HepG2 (cell line): Measurements from ENCODE around the gene MAPK4. TPM values are rescaled to one million over a fixed set of nuclear protein-coding genes. Genes with fewer than 3 reads are reported as not detected.

Experiments
- ATAC-seq: fragments of 200-7000 bp; cut with Tn5 transposase; 3 replicates; pipeline ENCODE4 v1.9.1; 2020; ENCODE audit warnings: mild to moderate bottlenecking, moderate library complexity
- BruUV-seq: library from RNA; stranded (reverse); fragments of 400-500 nt; replicated peaks from 2 replicates; lab custom pipeline; 2021; lab: Mats Ljungman, UMichigan
- CTCF ChIA-PET: fragments of 300-600 bp; formaldehyde crosslinking; extraction: SDS; loops from one replicate; lab custom pipeline; 2021; ENCODE audit warnings: low total read pairs, inconsistent platforms, low intra/inter-chr PET ratio; lab: Yijun Ruan, JAX
- POLR2A ChIA-PET: fragments of 350-600 bp; sonication (Branson Sonifier 250); formaldehyde crosslinking; loops from one replicate; lab custom pipeline; 2020; ENCODE audit warnings: antibody characterized with exemption, inconsistent platforms; lab: Yijun Ruan, JAX
- DNase-seq: peaks from one replicate; pipeline ENCODE4 v3.0.0-alpha.2; 2015; ENCODE audit warnings: low spot score
- FAIRE-seq: peaks from 3 replicates; lab custom pipeline; 2011; peaks lifted over from hg19 to GRCh38; lab: Jason Lieb, UNC
- H2AFZ ChIP-seq: one replicate; pipeline ENCODE4 v1.6.1; 2011; ENCODE audit warnings: low read length, inconsistent platforms
- H3K27ac ChIP-seq: fragments of 300-600 bp; 3 replicates; pipeline ENCODE4 v1.8.0; 2011; ENCODE audit warnings: mixed run types, mild to moderate bottlenecking, mixed read lengths, low read length, inconsistent platforms; ENCODE audit not compliant: insufficient read depth; ENCODE audit errors: extremely low read length
- H3K27me3 ChIP-seq, 2 experiments: fragments of 200-600 bp in 1 of 2; 2 replicates in 1 of 2; 3 replicates in 1 of 2; pipeline versions ENCODE4 v1.6.0 to v1.8.0; 2011; ENCODE audit warnings: low read length in 2 of 2, mild to moderate bottlenecking in 2 of 2, moderate library complexity in 2 of 2, inconsistent platforms in 1 of 2; ENCODE audit not compliant: insufficient read depth in 2 of 2, control insufficient read depth in 1 of 2
- H3K36me3 ChIP-seq, 2 experiments: fragments of 200-600 bp in 1 of 2; replicated peaks in 1 of 2; 2 replicates in 1 of 2; 3 replicates in 1 of 2; pipeline versions ENCODE4 v1.5.1 to v1.8.0; 2011; ENCODE audit warnings: low read length in 2 of 2, inconsistent platforms in 1 of 2; ENCODE audit not compliant: insufficient read depth in 2 of 2, control insufficient read depth in 1 of 2
- H3K4me1 ChIP-seq: 2 replicates; pipeline ENCODE4 v1.5.1; 2012; ENCODE audit warnings: low read length, inconsistent platforms; ENCODE audit not compliant: insufficient read depth
- H3K4me2 ChIP-seq: 2 replicates; pipeline ENCODE4 v1.6.0; 2011; ENCODE audit warnings: low read depth, low read length, inconsistent platforms
- H3K4me3 ChIP-seq, 3 experiments: fragments of 200-600 bp in 1 of 3; sonication (generic), shearing (Covaris generic) in 1 of 3; replicated peaks in 1 of 3; 2 replicates each; pipeline ENCODE4 v1.5.1; 2011 to 2016; ENCODE audit warnings: low read length in 3 of 3, inconsistent platforms in 2 of 3, low read depth in 2 of 3, mild to moderate bottlenecking in 2 of 3, control low read depth in 1 of 3, mixed read lengths in 1 of 3; ENCODE audit not compliant: insufficient read depth in 1 of 3
- H3K79me2 ChIP-seq: one replicate; pipeline ENCODE4 v1.6.1; 2011; ENCODE audit warnings: low read length, inconsistent platforms; ENCODE audit not compliant: insufficient read depth
- H3K9ac ChIP-seq: 2 replicates; pipeline ENCODE4 v1.6.0; 2011; ENCODE audit warnings: mild to moderate bottlenecking, low read depth, low read length, inconsistent platforms; ENCODE audit not compliant: insufficient read depth
- H3K9me3 ChIP-seq: 2 replicates; pipeline ENCODE4 v1.5.1; 2012; ENCODE audit warnings: mild to moderate bottlenecking, low read length
- H4K20me1 ChIP-seq: 2 replicates; pipeline ENCODE4 v1.6.0; 2011; ENCODE audit warnings: inconsistent platforms, mild to moderate bottlenecking, low read length, moderate library complexity; ENCODE audit not compliant: insufficient read depth
- AGO2 ChIP-seq: fragments of 200-400 bp; formaldehyde crosslinking; optimal IDR thresholded peaks from 2 replicates; pipeline ENCODE3; 2017; ENCODE audit warnings: mild to moderate bottlenecking, low read depth, low read length, moderate library complexity
- BORCS8-MEF2B ChIP-seq: sonication (generic); formaldehyde crosslinking; IDR thresholded peaks from 2 replicates; pipeline ENCODE4 v1.8.0; 2022; ENCODE audit warnings: mild to moderate bottlenecking, missing genetic modification reagents
- GABPB1 ChIP-seq: IDR thresholded peaks from 2 replicates; pipeline ENCODE4 v1.6.1; 2016; ENCODE audit warnings: mild to moderate bottlenecking, missing genetic modification reagents, moderate library complexity, missing compliant biosample characterization
- KLF12 ChIP-seq: sonication (generic); formaldehyde crosslinking; IDR thresholded peaks from 2 replicates; pipeline ENCODE4 v1.4.0; 2020; ENCODE audit warnings: missing genetic modification reagents, borderline replicate concordance
- MTA3 ChIP-seq: sonication (generic); formaldehyde crosslinking; IDR thresholded peaks from 2 replicates; pipeline ENCODE4 v1.4.0; 2020; ENCODE audit warnings: missing genetic modification reagents
- NFRKB ChIP-seq: fragments of 450-650 bp; IDR thresholded peaks from 2 replicates; pipeline ENCODE4 v1.6.1; 2017
- NR2C2 ChIP-seq: sonication (generic); formaldehyde crosslinking; IDR thresholded peaks from 2 replicates; pipeline ENCODE4 v1.4.0; 2020; ENCODE audit warnings: missing genetic modification reagents, mild to moderate bottlenecking, moderate library complexity, borderline replicate concordance
- SOX13 ChIP-seq, 3 experiments: fragments of 450-650 bp in 1 of 3; sonication (generic) in 1 of 3; formaldehyde crosslinking in 1 of 3; IDR thresholded peaks in 2 of 3; conservative IDR thresholded peaks in 1 of 3; 2 replicates each; pipeline versions ENCODE4 v1.5.0 to v1.6.1; 2016 to 2020; ENCODE audit warnings: antibody characterized with exemption in 1 of 3, mild to moderate bottlenecking in 1 of 3, missing compliant biosample characterization in 1 of 3, missing genetic modification reagents in 1 of 3, moderate library complexity in 1 of 3
- SP5 ChIP-seq: IDR thresholded peaks from 2 replicates; pipeline ENCODE4 v1.6.1; 2016; ENCODE audit warnings: low read depth, borderline replicate concordance
- ZNF30 ChIP-seq: sonication (generic); formaldehyde crosslinking; IDR thresholded peaks from 2 replicates; pipeline ENCODE4 v1.5.0; 2020; ENCODE audit warnings: mild to moderate bottlenecking, missing genetic modification reagents
- ZNF720 ChIP-seq: sonication (generic); formaldehyde crosslinking; IDR thresholded peaks from 2 replicates; pipeline ENCODE4 v1.4.0; 2020; ENCODE audit warnings: missing genetic modification reagents
- ZNF768 ChIP-seq: sonication (generic); formaldehyde crosslinking; IDR thresholded peaks from 2 replicates; pipeline ENCODE4 v1.4.0; 2020; ENCODE audit warnings: missing genetic modification reagents
- ZNF83 ChIP-seq: sonication (generic); formaldehyde crosslinking; IDR thresholded peaks from 2 replicates; pipeline ENCODE4 v1.4.0; 2020; ENCODE audit warnings: missing genetic modification reagents, mild to moderate bottlenecking, borderline replicate concordance
- ZNF883 ChIP-seq: sonication (generic); formaldehyde crosslinking; IDR thresholded peaks from 2 replicates; pipeline ENCODE4 v1.5.1; 2020; ENCODE audit warnings: mild to moderate bottlenecking, missing genetic modification reagents; ENCODE audit errors: not compliant biosample characterization
- WGBS: methylation state at CpG from one replicate; pipeline ENCODE4 v1.1.6; 2017; ENCODE audit warnings: low lambda C conversion rate; 5-methylcytosine and 5-hydroxymethylcytosine counted together
- in situ Hi-C: cut with HindIII; loops from 2 replicates; pipeline ENCODE4 v1.10.0; 2017; ENCODE audit warnings: low pct_unique_long_range_greater_than_20kb; ENCODE audit not compliant: extremely low pct_ligation_motif_present
- intact Hi-C: fragments of 100-400 bp; cut with micrococcal nuclease; formaldehyde crosslinking; loops from one replicate; pipeline ENCODE4 v1.10.0; 2022; ENCODE audit not compliant: unreplicated experiment
- polyA plus RNA-seq, 8 experiments: library from polyadenylated mRNA; depleted of rRNA in 3 of 8; stranded (reverse) in 7 of 8; unstranded in 1 of 8; fragments of >200 nt; fragmentation: Illumina TruSeq in 4 of 8; extraction: Trizol in 4 of 8; gene quantifications; 2 replicates each; pipeline versions ENCODE4 v1.2.1 to v1.2.3, GENCODE V29; 2011 to 2016; ENCODE audit warnings: low read depth in 4 of 8, missing spikeins in 1 of 8, mixed read lengths in 1 of 8; ENCODE audit not compliant: insufficient read depth in 1 of 8
- total RNA-seq, 5 experiments: library from RNA; depleted of rRNA; stranded (reverse); fragments of >200 nt; fragmentation: Illumina TruSeq; extraction: Trizol; gene quantifications; 2 replicates each; pipeline ENCODE4 v1.2.3, GENCODE V29; 2016; ENCODE audit warnings: low read depth in 1 of 5
- TF ChIP-seq, protein P1 (sequence below): sonication (generic); formaldehyde crosslinking; IDR thresholded peaks from 2 replicates; pipeline ENCODE4 v1.8.1; 2023; ENCODE audit warnings: missing genetic modification reagents, mild to moderate bottlenecking, borderline replicate concordance
- TF ChIP-seq, protein P2 (sequence below): IDR thresholded peaks from 2 replicates; pipeline ENCODE4 v1.6.1; 2012; ENCODE audit warnings: low read depth, low read length, improper control_type of control experiment
- TF ChIP-seq, protein P3 (sequence below): IDR thresholded peaks from 2 replicates; pipeline ENCODE4 v1.6.1; 2016; ENCODE audit warnings: missing compliant biosample characterization, missing genetic modification reagents, borderline replicate concordance

The MAPK4 gene
- total and polyA plus RNA-seq, 2 of the 13 experiments (the other 11 are each of a cell fraction or from before 2014, with no cell fraction given) = not detected

DNA sequence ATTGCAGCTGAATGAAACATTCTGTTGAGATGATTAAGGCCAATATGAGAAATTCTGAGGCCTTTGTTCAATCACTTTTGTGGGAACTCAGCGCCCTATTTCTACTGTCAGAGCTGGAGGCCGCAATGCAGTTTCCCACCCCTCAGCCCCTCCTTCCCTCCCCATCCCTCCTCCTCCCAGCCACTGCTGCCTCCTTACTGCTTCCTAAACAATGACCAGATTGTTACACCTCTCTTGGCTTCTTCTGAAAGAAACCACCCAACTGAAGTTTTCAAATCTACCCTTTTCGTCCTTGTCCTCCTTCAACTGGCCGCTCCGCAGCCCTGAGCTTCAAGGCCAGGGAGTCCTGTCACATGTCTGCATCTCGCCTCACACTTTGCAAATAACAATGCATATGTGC is 36.7 kb upstream of the MAPK4 start (continued):
- TF ChIP-seq, protein P1, sequence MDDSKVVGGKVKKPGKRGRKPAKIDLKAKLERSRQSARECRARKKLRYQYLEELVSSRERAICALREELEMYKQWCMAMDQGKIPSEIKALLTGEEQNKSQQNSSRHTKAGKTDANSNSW (CRISPR knock-in tag) = no peak
- TF ChIP-seq KLF12 = no peak

DNA sequence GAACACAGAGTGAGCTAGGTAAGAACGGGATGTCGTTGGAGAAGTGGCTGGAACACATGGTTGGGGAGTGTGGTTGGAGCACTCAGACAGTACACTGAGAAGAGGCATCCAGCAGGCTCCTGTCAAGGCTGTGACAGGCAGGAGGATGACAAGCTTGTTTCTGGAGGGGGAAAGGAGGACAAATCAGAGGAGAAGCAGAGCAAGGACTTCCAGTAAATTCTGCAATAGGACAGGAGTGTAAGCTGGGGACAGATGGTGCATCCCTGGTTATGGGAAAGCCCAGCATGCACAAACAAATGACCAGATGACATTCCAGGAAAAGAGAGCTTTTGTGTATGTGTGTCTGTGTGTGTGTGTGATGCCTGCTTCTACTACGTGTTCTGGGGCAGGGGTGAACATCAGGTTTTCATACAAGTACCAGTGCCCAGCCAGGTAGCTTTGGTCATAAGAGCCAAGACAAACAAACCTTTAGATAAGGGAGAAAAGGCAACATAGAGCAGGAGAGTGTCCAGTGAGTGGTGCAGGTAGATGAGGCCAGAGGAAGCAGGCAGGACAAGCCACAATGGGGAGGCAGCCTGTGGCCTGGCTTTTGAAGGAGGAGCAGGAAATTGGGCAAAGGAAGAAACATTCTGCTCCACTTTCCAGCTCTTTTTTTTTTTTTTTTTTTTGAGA is 32.1 kb upstream of the MAPK4 start:
- peaks cover 3% of the 10 kb centered on the region for H3K9me3 ChIP-seq
- H3K4me2 ChIP-seq = no peak overlapping the region
- ATAC-seq (no peak), FAIRE-seq (no peak), DNase-seq (no peak)
- H3K4me1 ChIP-seq = no peaks in the 10 kb centered on the region
- BruUV-seq = no TSS peak
- no peaks in the 10 kb centered on the region for H3K36me3 ChIP-seq
- no peak overlapping the region for H3K9ac ChIP-seq
- intact Hi-C loops = no loop called here
- H3K4me3 ChIP-seq = no peak overlapping the region
- H3K27me3 ChIP-seq = no peaks in the 10 kb centered on the region
- no peaks in the 10 kb centered on the region for H3K79me2 ChIP-seq
- 2% methylated on average over 3 of the region's 3 CpGs for WGBS
- H2AFZ ChIP-seq = no peak overlapping the region
- ChIA-PET POLR2A (no interaction called here), CTCF (no interaction called here)
- no peaks in the 10 kb centered on the region for H4K20me1 ChIP-seq
- in situ Hi-C loops = no loop called here
- H3K27ac ChIP-seq = no peak overlapping the region
- TF ChIP-seq ZNF720 (CRISPR knock-in tag) = no peak
- no peak for TF ChIP-seq ZNF768 (CRISPR knock-in tag)
- no peak for TF ChIP-seq SOX13 (IDR thresholded peaks at IDR 0.05)
- no peak for TF ChIP-seq SOX13 (CRISPR knock-in tag; conservative IDR thresholded peaks at IDR 0.05 in 1 of 2, IDR thresholded peaks at IDR 0.05 in 1 of 2)
- no peak for TF ChIP-seq BORCS8-MEF2B (CRISPR knock-in tag)
- no peak for TF ChIP-seq GABPB1 (CRISPR knock-in tag)
- TF ChIP-seq NFRKB = no peak
- TF ChIP-seq AGO2 = no peak
- TF ChIP-seq ZNF883 (CRISPR knock-in tag) = no peak
- no peak for TF ChIP-seq MTA3
- no peak for TF ChIP-seq ZNF30
- no peak for TF ChIP-seq ZNF83 (CRISPR knock-in tag)
- no peak for TF ChIP-seq SP5 (CRISPR knock-in tag)
- TF ChIP-seq, protein P2, sequence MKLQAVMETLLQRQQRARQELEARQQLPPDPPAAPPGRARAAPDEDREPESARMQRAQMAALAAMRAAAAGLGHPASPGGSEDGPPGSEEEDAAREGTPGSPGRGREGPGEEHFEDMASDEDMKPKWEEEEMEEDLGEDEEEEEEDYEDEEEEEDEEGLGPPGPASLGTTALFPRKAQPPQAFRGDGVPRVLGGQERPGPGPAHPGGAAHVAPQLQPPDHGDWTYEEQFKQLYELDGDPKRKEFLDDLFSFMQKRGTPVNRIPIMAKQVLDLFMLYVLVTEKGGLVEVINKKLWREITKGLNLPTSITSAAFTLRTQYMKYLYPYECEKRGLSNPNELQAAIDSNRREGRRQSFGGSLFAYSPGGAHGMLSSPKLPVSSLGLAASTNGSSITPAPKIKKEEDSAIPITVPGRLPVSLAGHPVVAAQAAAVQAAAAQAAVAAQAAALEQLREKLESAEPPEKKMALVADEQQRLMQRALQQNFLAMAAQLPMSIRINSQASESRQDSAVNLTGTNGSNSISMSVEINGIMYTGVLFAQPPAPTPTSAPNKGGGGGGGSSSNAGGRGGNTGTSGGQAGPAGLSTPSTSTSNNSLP = no peak
- TF ChIP-seq NR2C2 = no peak
- TF ChIP-seq, protein P3, sequence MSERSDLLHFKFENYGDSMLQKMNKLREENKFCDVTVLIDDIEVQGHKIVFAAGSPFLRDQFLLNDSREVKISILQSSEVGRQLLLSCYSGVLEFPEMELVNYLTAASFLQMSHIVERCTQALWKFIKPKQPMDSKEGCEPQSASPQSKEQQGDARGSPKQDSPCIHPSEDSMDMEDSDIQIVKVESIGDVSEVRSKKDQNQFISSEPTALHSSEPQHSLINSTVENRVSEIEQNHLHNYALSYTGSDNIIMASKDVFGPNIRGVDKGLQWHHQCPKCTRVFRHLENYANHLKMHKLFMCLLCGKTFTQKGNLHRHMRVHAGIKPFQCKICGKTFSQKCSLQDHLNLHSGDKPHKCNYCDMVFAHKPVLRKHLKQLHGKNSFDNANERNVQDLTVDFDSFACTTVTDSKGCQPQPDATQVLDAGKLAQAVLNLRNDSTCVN (CRISPR knock-in tag) = no peak
